ENCODE results near the gene TTBK2.
A peak's percentile ranks its signal among the peaks of the same experiment; 100 is the strongest.

DNA sequence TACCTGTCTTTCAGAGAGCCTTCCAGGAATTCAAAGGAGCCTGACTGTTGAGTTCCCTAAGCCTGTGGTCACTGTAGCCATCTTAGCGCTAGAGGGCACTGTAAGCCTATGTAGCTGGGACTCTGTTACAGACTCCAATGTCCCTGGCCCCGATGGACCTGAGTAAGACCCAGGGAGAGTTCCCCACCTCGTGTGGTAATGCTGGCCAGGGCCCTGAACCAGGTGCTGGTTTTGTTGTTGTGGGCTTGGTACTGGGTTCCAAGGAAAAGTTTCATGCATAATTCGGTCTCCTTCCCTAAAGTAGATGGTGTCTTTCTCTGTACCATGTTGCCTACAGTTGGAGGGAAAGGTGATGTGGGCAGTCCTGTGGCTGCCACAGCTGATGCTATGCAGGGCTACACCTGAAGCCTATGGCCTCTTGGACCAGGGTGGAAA is 216.1 kb downstream of the TTBK2 start:
- no peak for TF ChIP-seq POLR2A (IDR thresholded peaks at IDR 0.05)
- TF ChIP-seq, protein P1, sequence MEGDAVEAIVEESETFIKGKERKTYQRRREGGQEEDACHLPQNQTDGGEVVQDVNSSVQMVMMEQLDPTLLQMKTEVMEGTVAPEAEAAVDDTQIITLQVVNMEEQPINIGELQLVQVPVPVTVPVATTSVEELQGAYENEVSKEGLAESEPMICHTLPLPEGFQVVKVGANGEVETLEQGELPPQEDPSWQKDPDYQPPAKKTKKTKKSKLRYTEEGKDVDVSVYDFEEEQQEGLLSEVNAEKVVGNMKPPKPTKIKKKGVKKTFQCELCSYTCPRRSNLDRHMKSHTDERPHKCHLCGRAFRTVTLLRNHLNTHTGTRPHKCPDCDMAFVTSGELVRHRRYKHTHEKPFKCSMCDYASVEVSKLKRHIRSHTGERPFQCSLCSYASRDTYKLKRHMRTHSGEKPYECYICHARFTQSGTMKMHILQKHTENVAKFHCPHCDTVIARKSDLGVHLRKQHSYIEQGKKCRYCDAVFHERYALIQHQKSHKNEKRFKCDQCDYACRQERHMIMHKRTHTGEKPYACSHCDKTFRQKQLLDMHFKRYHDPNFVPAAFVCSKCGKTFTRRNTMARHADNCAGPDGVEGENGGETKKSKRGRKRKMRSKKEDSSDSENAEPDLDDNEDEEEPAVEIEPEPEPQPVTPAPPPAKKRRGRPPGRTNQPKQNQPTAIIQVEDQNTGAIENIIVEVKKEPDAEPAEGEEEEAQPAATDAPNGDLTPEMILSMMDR (IDR thresholded peaks at IDR 0.05 in 8 of 11, conservative IDR thresholded peaks at IDR 0.05 in 3 of 11): peak; percentile 35 to 85 (median 71)
